Metanephros (tissue), 1 donor: ENCODE results near the gene GARIN5B. TPM values are rescaled to one million over a fixed set of nuclear protein-coding genes. Genes with fewer than 3 reads are reported as not detected.

ENCODE experiments used
- total RNA-seq: library from RNA; depleted of rRNA; stranded (reverse); fragments of >200 nt; gene quantifications from one replicate; pipeline ENCODE4 v1.2.3, GENCODE V29; 2014

GARIN5B gene
- not detected for total RNA-seq

DNA sequence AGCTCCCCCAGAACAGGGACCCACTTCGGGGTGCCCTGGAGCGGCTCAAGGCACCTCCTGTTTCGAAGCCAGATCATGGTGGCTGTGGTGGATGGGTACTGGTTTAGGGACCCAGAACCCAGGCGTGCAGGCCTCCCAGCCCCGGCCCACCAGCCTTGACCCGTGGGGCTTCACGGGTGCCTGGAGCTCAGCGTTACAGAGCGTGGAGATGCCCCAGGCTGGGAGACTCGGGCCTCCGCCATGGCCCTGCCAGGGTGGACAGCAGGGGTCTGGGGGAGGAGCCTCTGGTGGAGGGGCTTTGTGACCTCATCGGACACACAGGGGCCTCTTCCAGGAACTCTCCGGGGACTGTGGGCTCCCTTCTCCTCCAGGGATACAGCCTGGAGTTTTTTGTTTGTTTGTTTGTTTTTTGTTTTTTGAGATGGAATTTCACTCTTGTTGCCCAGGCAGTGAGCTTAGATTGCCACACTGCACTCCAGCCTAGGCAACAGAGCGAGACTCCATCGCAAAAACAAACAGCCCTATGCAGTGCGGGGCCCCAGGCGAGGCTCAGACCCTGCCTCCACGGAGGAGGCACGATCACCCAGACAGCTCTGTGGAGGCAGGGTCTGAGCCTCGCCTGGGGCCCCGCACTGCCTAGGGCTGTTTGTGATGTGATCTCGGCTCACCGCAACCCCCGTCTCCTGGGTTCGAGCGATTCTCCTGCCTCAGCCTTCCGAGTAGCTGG, at the start of gene GARIN5B:
GARIN5B (minus strand) TSS at position 271 of the 727 bp plus-strand sequence; CDS start at position 77, 194 bp downstream.

GRCh38 chr19:55407550-55407799, 44.4 kb upstream of the GARIN5B start, which contains the start of gene UBE2S:
TSS of gene UBE2S (minus strand) at chr19:55407788. CDS start at chr19:55407589, 199 bp downstream.

GRCh38 chr19:55385724-55386492, 22.8 kb upstream of the GARIN5B start, which contains the start of gene RPL28:
TSS of gene RPL28 (plus strand) at chr19:55385932. CDS start at chr19:55386358, 426 bp downstream.

GRCh38 chr19:55384131-55384919, 21.3 kb upstream of the GARIN5B start, which contains the start of gene TMEM238:
TSS of gene TMEM238 (minus strand) at chr19:55384292. CDS start at chr19:55384259, 33 bp downstream.

DNA sequence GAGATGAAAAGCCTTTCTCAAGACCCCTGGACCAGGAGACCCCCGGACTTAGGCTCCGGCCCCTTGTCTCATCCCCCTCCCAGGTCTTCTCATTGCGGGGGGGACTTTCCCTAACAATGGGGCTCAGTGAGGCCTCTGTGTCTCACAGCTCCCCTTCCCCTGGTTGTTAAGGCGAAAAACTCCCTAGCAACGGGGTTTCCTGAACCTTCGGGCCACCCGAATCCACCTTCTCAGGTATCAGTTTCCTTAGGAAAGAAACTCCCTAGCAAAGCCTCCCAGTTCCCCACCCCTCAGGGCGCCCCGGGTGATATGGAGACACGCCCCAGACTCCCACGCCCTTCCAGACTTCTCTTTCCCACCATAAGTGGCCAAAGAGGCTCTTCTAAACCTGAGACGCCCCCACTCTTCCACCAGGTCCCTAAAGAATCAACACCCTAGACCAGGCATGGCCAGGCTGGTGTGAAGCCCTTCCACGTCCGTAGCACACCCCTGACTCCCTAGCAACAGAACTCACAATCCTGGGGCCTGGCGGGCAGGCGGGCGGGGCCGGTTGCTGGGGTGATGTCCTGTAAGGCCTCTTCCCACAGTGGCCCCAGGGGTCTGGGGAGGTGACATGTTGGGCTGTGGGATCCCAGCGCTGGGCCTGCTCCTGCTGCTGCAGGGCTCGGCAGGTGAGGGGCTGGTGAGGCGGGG, 13.3 kb upstream of the GARIN5B start, which contains the start of gene TMEM190:
TMEM190 (plus strand) TSS at position 586 of the 693 bp plus-strand sequence; CDS start at position 614, 28 bp downstream.

DNA sequence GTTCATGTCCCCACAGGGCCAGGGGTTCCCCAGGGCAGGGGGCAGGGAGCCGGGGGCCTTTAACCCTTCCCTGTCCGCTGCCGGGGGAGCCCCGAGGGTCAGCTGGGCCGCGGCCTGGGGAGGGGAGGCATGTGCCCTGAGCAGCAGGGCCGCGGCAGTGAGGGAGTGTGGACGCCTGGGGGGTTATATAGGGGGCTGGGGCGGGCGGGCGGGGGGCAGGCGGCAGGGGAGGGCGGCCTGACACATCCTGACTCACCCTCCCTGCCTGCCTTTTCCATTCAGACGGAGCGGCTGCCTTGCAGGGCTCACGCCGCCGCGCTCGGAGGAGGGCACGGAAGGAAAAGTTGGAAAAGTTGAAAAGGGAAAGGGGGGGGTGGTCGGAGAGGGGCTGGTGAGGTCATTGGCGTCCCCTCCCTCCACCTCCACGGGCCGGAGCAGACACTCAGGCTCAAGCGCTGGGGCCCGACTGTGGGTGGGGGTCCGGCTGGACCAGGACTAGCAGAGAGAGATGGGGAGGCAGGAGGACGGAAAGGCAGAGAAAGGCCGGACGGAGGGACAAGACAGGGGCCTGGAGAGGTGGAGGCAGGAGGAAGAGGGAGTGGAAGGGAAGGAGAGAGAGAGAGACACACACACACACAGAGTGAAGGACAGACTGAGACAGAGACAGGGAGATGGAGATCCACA, 7.4 kb upstream of the GARIN5B start, which contains the start of gene IL11:
IL11 (minus strand) TSS at position 159 of the 684 bp plus-strand sequence; CDS start at position 6, 153 bp downstream.

DNA sequence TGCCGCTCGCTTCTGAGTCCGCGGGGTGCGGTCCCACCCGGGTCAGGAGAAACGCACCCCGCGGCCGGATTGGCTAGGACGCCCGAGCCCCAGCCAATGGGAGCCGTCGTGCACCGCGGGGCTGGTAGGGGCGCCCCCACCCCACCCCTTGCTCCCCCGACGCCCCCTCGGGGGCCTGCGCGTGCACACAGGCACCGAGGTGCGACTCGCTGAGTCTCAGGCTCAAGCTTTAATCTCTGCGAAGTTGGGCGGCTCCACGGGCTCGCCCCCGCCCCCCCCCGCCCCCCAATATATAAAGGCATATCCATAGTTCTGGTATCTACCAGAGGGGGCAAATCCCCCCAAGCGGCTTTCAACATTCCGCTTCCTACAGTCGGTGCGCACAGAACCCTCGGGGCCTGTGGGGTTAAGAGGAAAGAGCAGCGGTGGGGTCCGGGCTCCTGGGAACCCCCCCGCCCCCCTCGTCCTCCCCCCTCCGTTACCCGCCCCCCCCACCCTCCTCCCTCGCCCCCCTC, 8.3 kb downstream of the GARIN5B start, which contains the start of gene COX6B2:
COX6B2 (minus strand) TSS at position 22 of the 515 bp plus-strand sequence. CDS start 198 bp downstream, outside the sequence.

DNA sequence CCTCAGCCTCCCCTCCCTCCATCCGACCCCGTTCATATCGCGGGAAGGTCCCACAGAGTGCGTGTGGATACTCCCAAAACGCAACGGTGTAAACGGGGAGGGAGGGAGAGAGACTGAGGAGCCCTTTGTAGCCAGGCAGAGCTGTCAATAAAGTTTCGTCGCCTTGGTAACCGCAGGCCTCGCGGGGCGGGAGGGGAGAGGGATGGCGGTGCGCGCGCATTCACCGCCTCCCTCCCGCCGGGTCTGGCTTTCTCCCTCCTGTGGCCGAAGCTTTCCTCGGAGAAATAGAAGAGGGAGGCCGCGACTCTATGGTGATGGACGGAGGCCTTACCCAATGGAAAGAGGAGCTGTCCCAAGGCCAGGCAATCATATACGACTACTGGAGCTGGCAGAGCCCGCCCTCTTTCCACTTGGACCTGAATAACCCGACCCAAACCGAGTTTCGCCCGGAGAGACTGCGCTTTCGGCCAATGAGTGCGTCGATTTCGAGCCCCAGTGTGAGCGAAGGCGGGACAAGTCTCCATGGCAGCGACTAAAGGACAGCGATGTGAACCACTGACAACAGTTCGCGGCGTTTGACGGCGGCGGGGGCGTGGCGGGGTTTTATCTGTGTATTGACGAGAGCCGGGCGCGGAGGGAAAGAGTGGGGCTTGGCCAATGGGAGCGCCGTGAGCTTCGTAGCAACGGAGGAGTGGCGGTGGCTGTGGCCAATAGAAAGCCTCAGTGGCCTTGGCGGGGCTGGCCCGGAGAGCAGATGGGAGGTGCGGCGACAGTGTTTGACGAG, 23.8 kb downstream of the GARIN5B start, which contains the start of gene KMT5C:
KMT5C (plus strand) TSS at position 772 of the 784 bp plus-strand sequence. CDS start 2,061 bp downstream, outside the sequence.

DNA sequence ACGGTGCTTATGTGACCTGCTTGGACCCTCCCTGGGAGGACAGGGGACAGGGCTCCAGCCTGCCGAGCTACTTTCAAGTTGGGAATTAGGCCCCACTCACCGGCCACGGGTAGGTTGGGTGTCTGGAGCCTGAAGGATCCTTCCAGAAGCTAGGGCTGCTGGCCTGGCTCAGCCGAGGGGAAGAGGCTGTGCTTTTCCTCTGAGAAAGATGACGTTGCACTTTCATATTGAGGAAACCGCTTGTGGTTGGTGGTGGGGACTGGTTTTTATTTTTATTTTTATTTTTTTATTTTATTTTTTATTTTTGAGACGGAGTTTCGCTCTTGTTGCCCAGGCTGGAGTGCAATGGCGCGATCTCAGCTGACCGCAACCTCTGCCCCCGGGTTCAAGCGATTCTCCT, 37.9 kb downstream of the GARIN5B start, which contains the start of gene TMEM150B:
TMEM150B (minus strand) TSS at position 170 of the 400 bp plus-strand sequence. CDS start 4,305 bp downstream, outside the sequence.

Other genes with a start within 250 kb of the GARIN5B start
- gene PPP1R12C, start 245.6 kb downstream of the GARIN5B start, total RNA-seq: 53.5 TPM
- gene TNNT1, start 214.1 kb downstream of the GARIN5B start, total RNA-seq: 26.9 TPM
- 1.1 TPM for gene TNNI3, start 205.5 kb downstream of the GARIN5B start, total RNA-seq
- gene DNAAF3, start 196.6 kb downstream of the GARIN5B start, total RNA-seq: 5.2 TPM
- not detected for gene SYT5, start 183.0 kb downstream of the GARIN5B start, total RNA-seq
- gene PTPRH, start 153.8 kb downstream of the GARIN5B start, total RNA-seq: 0.76 TPM
- gene TMEM86B, start 134.5 kb downstream of the GARIN5B start, total RNA-seq: 1.3 TPM
- gene PPP6R1, start 104.2 kb downstream of the GARIN5B start, total RNA-seq: 37.1 TPM
- gene HSPBP1, start 83.2 kb downstream of the GARIN5B start, total RNA-seq: 28.1 TPM
- 11.2 TPM for gene BRSK1, start 79.3 kb downstream of the GARIN5B start, total RNA-seq
- 2.1 TPM for gene TMEM150B, start 37.9 kb downstream of the GARIN5B start, total RNA-seq
- 22.5 TPM for gene KMT5C, start 23.4 kb downstream of the GARIN5B start, total RNA-seq
- 0.12 TPM for gene COX6B2, start 8.5 kb downstream of the GARIN5B start, total RNA-seq
- gene IL11, start 7.2 kb upstream of the GARIN5B start, total RNA-seq: 0.41 TPM
- not detected for gene TMEM190, start 13.6 kb upstream of the GARIN5B start, total RNA-seq
- gene TMEM238, start 21.0 kb upstream of the GARIN5B start, total RNA-seq: 1.6 TPM
- gene RPL28, start 22.7 kb upstream of the GARIN5B start, total RNA-seq: 334 TPM
- 21.2 TPM for gene UBE2S, start 44.5 kb upstream of the GARIN5B start, total RNA-seq
- 0.12 TPM for gene SHISA7, start 80.0 kb upstream of the GARIN5B start, total RNA-seq
- gene ISOC2, start 98.4 kb upstream of the GARIN5B start, total RNA-seq: 80.6 TPM
- gene C19orf85, start 101.5 kb upstream of the GARIN5B start, total RNA-seq: not detected
- 5.6 TPM for gene ZNF628, start 113.4 kb upstream of the GARIN5B start, total RNA-seq
- gene NAT14, start 121.9 kb upstream of the GARIN5B start, total RNA-seq: 19.6 TPM
- 5.3 TPM for gene SSC5D, start 125.2 kb upstream of the GARIN5B start, total RNA-seq
- gene SBK2, start 173.9 kb upstream of the GARIN5B start, total RNA-seq: 0.35 TPM
- not detected for gene SBK3, start 182.3 kb upstream of the GARIN5B start, total RNA-seq
- 10.0 TPM for gene ZNF579, start 217.6 kb upstream of the GARIN5B start, total RNA-seq
- gene FIZ1, start 236.3 kb upstream of the GARIN5B start, total RNA-seq: 9.2 TPM
- 13.3 TPM for gene ZNF524, start 237.0 kb upstream of the GARIN5B start, total RNA-seq
- gene ZNF865, start 242.4 kb upstream of the GARIN5B start, total RNA-seq: 10.3 TPM